ENCODE data around the gene ALX4. TPM values are rescaled to one million over a fixed set of nuclear protein-coding genes. Genes with fewer than 3 reads are reported as not detected.

Gene ALX4
- total RNA-seq, 2 donors from 2014 or later = not detected

DNA sequence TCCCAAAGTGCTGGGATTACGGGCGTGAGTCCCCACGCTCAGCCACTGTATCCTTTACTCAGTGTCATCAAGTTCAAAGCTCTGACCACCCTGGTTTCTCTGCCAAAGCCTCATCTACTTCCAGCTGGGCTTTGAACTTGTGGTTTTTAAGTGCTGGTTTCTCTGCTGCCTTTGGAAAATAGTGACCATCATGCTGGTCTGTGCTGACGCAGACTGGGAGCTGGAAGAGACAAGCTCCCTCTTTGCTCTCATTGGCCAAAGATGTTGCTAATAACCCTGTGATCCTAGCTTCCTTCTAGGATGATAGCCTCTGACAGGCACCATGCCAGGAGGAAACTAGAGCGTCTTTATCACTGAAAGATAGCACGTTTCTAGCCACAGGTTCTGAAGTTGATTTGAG is 62.4 kb downstream of the ALX4 start:
- Mint-ChIP-seq H3K4me3 (no peak overlapping the region), H3K4me1 (no peaks in the 10 kb centered on the region), H3K27me3 (no peaks in the 10 kb centered on the region), H3K36me3 (ENCODE audit: low read depth) (peaks cover 54% of the 10 kb centered on the region), H3K27ac (no peak overlapping the region), H3K9me3 (peaks cover 18% of the 10 kb centered on the region)
- no peak for ATAC-seq (replicated peaks)

DNA sequence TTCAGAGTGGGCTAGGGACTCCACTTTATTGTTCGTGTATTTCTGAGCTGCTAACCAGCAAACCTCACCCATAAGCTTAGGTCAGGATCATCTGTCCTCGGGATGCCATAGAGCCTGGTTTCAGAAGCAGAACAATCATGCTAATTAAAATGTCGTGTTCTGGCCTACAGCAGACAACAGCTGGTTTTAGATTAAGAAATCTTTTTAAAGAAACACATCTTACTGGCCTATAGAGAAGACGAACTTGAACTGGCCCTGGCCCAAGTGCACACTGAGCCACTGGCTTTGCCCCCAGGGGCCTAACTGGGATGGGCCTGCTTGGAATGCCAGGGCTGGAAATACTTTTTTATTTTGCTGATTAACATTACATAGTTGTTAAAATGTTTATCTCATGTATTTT is 63.2 kb downstream of the ALX4 start:
- H3K27me3 Mint-ChIP-seq = no peaks in the 10 kb centered on the region
- H3K9me3 Mint-ChIP-seq = peaks cover 10% of the 10 kb centered on the region
- no peak overlapping the region for H3K4me3 Mint-ChIP-seq
- ATAC-seq (replicated peaks) = no peak
- H3K4me1 Mint-ChIP-seq = no peaks in the 10 kb centered on the region
- H3K27ac Mint-ChIP-seq = no peak overlapping the region
- H3K36me3 Mint-ChIP-seq (ENCODE audit: low read depth) = peaks cover 55% of the 10 kb centered on the region

DNA sequence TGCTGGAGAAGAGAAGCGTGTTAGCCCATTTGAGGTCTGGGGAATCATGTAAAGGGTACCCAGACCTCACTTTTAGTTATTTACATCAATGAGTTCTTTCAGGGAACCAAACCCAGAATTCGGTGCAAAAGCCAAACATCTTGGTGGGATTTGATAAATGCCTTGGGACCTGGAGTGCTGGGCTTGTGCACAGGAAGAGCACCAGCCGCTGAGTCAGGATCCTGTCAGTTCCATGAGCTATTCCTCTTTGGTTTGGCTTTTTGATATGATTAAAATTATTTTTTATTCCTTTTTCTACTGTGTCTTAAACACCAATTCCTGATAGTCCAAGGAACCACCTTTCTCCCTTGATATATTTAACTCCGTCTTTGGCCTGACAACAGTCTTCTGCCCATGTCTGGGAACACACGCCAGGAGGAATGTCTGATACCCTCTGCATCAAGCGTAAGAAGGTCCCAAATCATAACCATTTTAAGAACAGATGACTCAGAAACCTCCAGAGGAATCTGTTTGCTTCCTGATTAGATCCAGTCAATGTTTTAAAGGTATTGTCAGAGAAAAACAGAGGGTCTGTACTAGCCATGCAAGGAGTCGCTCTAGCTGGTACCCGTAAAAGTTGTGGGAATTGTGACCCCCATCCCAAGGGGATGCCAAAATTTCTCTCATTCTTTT is 65.2 kb downstream of the ALX4 start:
- Mint-ChIP-seq H3K9me3 (no peaks in the 10 kb centered on the region), H3K4me1 (no peaks in the 10 kb centered on the region), H3K36me3 (ENCODE audit: low read depth) (peaks cover 66% of the 10 kb centered on the region)

DNA sequence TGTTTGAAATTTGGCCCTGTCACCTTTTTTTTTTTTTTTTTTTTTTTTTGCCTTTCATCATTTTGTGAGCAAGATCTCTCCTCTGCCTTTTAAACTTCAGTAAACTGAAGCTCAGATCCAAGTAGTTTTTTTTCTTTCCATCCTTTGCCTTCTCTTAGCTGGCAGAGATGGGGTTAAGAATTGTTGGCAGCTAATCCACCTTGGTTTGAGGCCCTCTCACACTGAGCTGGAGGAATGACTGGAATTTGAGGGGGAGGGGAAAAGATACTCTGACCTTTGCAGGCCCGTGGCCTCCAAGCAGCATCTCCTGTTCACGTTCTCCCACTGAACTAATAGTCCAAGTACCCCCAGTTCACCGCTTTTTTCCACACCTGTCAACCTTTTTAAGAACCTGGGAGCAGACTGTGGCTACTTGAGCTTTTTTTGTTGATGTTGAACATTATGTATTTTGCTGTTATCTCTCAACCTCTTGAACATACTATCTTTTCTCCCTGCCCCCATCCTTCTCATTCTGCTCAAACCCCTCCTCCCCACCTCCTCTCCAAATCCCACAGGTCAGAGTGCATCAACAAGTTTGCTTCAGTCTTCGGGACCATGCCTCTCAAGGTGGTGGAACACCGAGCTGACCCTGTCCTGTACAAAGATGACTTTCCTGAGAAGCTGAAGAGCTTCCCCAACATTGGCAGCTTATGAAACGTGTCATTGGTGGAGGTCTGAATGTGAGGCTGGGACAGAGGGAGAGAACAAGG is 66.2 kb downstream of the ALX4 start:
- H3K36me3 Mint-ChIP-seq (ENCODE audit: low read depth) = peaks cover 62% of the 10 kb centered on the region
- ATAC-seq (replicated peaks) = no peak
- no peak overlapping the region for H3K4me3 Mint-ChIP-seq
- no peaks in the 10 kb centered on the region for H3K27me3 Mint-ChIP-seq
- no peak overlapping the region for H3K27ac Mint-ChIP-seq
- peaks cover 3% of the 10 kb centered on the region for H3K9me3 Mint-ChIP-seq
- no peaks in the 10 kb centered on the region for H3K4me1 Mint-ChIP-seq

More for the DNA sequence above, 65.2 kb downstream of the ALX4 start:
- no peak for ATAC-seq (replicated peaks)
- Mint-ChIP-seq H3K4me3 (no peak overlapping the region), H3K27me3 (no peaks in the 10 kb centered on the region), H3K27ac (no peak overlapping the region)

DNA sequence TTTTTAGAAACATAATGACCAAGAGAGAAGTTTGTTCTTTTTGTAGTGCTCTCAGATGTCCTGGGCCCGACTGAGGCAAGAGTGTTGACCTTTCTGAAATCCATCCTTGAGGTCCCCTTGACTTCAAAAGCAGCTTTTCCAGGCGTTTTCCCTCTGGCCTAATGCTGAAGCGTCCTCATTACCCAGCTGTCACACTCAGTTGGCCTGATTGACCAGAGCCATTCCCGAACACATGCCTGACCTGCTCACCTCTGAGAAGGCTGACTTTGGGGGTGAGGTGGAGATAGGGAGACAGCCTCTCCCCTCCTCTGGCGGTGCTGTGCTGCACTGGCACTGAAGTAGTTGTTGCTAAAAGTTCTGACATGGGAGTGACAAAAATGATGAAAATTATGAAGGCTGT is 66.9 kb downstream of the ALX4 start:
- no peak overlapping the region for H3K27ac Mint-ChIP-seq

DNA sequence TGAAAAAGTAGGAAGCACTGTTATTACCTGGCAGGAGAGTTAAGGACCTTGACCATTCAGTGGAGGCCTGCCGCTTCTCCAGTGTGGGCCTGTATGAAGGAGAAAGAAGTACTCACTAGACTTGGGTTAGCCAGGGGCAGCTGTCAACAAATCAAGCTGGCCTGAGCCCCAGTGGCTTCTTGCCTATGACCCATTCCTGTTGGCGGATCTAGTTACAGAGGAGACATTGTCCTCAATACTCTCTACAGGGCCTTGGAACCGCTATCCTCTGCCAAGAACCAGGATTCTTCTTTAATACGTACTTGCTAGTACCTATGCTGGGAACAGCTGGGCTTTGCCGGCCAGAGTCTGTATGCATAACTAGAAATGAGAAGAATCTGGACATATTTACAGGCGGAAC is 68.1 kb downstream of the ALX4 start:
- no peak overlapping the region for H3K27ac Mint-ChIP-seq
- H3K4me1 Mint-ChIP-seq = no peaks in the 10 kb centered on the region
- no peak overlapping the region for H3K4me3 Mint-ChIP-seq
- H3K36me3 Mint-ChIP-seq (ENCODE audit: low read depth) = peaks cover 73% of the 10 kb centered on the region
- no peak for ATAC-seq (replicated peaks)
- H3K9me3 Mint-ChIP-seq = peaks cover 3% of the 10 kb centered on the region
- no peaks in the 10 kb centered on the region for H3K27me3 Mint-ChIP-seq

More for the DNA sequence above, 66.9 kb downstream of the ALX4 start:
- ATAC-seq (replicated peaks) = no peak
- H3K36me3 Mint-ChIP-seq (ENCODE audit: low read depth) = peaks cover 69% of the 10 kb centered on the region
- H3K9me3 Mint-ChIP-seq = peaks cover 3% of the 10 kb centered on the region
- no peak overlapping the region for H3K4me3 Mint-ChIP-seq
- no peaks in the 10 kb centered on the region for H3K4me1 Mint-ChIP-seq
- H3K27me3 Mint-ChIP-seq = no peaks in the 10 kb centered on the region

DNA sequence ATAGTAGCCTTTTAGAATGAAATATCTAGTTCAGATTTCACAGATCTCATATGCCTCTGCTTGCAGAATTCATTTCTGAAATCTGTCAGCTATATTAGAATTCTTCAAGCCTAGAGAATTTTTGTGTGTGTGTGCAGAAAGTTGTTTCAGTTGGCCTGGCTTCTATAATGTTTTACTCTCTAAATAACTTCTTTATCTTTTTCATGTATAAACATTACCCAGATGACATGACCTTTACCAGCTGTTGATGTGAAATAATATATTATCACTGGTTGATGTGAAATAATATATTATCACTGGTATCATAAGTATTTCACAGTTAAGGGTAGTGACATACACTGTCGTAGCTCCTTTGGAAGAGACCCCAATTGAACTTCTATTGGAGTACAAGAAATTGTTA is 72.8 kb downstream of the ALX4 start:
- Mint-ChIP-seq H3K4me3 (no peak overlapping the region), H3K27ac (no peak overlapping the region), H3K9me3 (peaks cover 3% of the 10 kb centered on the region), H3K4me1 (no peaks in the 10 kb centered on the region), H3K27me3 (no peaks in the 10 kb centered on the region), H3K36me3 (ENCODE audit: low read depth) (peaks cover 60% of the 10 kb centered on the region)
- no peak for ATAC-seq (replicated peaks)

DNA sequence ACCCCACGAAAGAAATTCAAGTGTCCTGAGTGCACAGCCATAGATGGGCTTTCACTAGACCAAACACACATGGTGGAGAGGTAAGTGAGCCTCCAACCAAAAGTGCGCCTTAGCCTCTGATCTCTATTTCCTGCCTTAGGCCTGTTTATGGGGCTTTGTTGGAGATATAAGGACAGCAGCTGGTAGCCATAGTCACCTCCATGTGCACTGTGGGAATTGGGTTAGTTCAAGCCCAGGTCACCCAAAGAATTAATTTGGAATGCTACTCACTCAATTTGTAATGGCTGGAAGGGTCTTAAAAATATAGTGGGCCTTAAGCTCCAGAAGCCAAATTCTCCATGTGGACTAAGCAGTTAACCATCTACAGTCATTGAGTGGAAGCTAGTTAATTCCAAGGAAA is 73.6 kb downstream of the ALX4 start:
- Mint-ChIP-seq H3K27ac (no peak overlapping the region), H3K4me3 (no peak overlapping the region), H3K9me3 (peaks cover 3% of the 10 kb centered on the region), H3K27me3 (no peaks in the 10 kb centered on the region), H3K36me3 (ENCODE audit: low read depth) (peaks cover 58% of the 10 kb centered on the region), H3K4me1 (no peaks in the 10 kb centered on the region)
- no peak for ATAC-seq (replicated peaks)

DNA sequence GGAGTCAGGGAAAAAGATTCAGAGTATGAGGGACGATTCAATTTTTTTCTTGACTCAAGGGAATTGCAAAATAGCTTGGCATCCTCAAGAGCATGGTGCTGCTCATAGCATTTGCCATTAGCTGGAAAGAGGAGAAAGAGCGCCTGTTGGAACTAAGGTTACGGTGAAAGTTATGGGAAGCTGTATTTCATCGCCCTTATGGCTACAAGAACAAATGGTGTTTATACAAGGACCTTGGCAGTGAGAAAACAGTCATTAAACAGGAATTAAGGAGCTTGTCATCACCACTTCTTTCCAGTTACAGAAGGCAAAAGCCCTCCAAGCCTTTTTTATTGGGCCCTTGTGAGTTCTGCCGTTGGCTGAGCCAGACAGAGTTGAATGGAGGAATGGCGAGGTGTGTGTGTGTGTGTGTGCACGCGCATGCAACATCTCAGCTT is 74.2 kb downstream of the ALX4 start:
- H3K9me3 Mint-ChIP-seq = peaks cover 3% of the 10 kb centered on the region
- H3K4me3 Mint-ChIP-seq = no peak overlapping the region
- no peak for ATAC-seq (replicated peaks)
- no peaks in the 10 kb centered on the region for H3K4me1 Mint-ChIP-seq
- H3K36me3 Mint-ChIP-seq (ENCODE audit: low read depth) = peaks cover 58% of the 10 kb centered on the region
- no peaks in the 10 kb centered on the region for H3K27me3 Mint-ChIP-seq
- no peak overlapping the region for H3K27ac Mint-ChIP-seq

DNA sequence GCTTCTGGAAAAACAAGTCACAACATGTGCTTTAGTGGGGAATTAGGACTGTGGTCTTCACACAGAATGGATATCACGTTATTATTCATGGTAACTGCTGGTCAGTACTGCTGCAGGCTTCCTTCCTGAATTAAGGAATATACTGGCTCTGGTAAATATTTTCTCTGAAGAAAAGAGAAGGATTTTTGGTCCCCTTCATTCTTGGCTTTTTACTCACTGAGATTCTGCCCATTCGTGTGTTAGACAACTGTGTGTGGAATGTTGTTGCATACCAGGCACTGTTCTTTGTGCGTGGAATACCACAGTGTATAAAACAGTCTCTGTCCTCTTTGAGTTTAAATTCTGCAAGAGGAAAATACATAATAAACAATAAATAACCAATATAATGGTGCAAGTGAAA is 80.3 kb downstream of the ALX4 start:
- Mint-ChIP-seq H3K27ac (no peak overlapping the region), H3K9me3 (no peaks in the 10 kb centered on the region), H3K4me1 (no peaks in the 10 kb centered on the region), H3K4me3 (no peak overlapping the region), H3K36me3 (ENCODE audit: low read depth) (peaks cover 12% of the 10 kb centered on the region), H3K27me3 (no peaks in the 10 kb centered on the region)
- ATAC-seq (replicated peaks) = no peak

DNA sequence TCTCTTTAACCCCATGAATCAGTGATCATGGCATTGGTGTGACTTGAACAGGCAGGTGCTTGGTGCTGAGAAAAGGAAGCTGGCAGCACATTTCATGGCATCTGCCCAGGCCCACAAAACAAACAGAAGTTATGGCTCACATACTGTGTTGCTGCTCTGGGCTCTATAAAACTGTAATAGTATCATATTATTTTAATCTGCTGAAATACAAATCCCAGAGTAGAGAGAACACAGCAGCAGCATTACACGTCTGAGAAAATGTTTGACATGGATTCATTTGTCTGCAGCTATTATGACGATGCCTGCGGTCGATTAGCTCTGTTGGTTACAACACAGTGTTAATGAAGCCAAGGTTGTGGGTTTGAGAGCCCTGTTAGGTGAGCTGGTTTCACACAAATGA is 80.8 kb downstream of the ALX4 start:
- H3K4me1 Mint-ChIP-seq = no peaks in the 10 kb centered on the region
- no peaks in the 10 kb centered on the region for H3K9me3 Mint-ChIP-seq
- H3K27ac Mint-ChIP-seq = no peak overlapping the region
- no peaks in the 10 kb centered on the region for H3K27me3 Mint-ChIP-seq
- H3K4me3 Mint-ChIP-seq = no peak overlapping the region
- H3K36me3 Mint-ChIP-seq (ENCODE audit: low read depth) = peaks cover 12% of the 10 kb centered on the region
- ATAC-seq (replicated peaks) = no peak

DNA sequence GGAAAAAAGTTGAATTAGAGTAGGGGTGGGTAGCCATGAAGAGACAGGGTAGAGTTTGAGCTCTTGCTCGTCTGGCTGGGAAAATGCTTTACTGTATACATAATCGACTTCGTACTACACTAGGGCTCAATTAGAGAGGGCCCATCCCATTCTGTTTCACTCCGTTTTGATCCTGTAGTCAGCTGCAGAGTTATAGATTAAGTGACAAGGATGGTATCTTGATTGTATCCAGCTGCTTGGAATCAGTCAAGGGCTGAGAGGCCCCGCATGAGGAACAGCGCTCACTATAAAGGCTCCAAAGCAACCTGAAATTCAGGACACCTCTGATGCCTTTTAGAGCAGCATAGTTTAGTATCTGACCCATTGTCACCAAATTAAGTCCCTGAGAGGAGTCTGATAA is 81.6 kb downstream of the ALX4 start:
- Mint-ChIP-seq H3K9me3 (no peaks in the 10 kb centered on the region), H3K36me3 (ENCODE audit: low read depth) (peaks cover 10% of the 10 kb centered on the region), H3K27ac (no peak overlapping the region), H3K27me3 (no peaks in the 10 kb centered on the region), H3K4me1 (no peaks in the 10 kb centered on the region), H3K4me3 (no peak overlapping the region)
- ATAC-seq (replicated peaks) = no peak

DNA sequence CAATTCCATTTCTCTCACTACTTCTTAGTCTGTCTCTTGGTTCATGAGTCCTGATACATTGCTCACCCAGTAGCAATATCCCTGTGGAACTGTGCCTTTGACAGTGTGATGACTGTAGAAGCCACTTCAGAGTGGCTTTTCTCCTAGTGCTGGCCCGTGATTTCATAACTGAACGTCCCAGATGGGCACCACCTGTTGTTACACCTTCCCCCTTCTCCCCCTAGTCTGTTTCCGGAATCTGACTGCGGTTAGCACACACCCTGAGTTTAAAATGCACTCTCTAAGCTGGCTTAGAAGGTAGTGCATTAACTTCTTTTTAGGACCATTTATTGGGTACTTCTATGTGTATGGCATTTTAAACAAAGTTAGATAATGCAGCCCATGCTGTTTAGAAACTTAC is 83.0 kb downstream of the ALX4 start:
- H3K27ac Mint-ChIP-seq = no peak overlapping the region
- no peak for ATAC-seq (replicated peaks)
- H3K4me3 Mint-ChIP-seq = no peak overlapping the region
- no peaks in the 10 kb centered on the region for H3K4me1 Mint-ChIP-seq
- no peaks in the 10 kb centered on the region for H3K27me3 Mint-ChIP-seq
- H3K9me3 Mint-ChIP-seq = no peaks in the 10 kb centered on the region
- peaks cover 10% of the 10 kb centered on the region for H3K36me3 Mint-ChIP-seq (ENCODE audit: low read depth)

DNA sequence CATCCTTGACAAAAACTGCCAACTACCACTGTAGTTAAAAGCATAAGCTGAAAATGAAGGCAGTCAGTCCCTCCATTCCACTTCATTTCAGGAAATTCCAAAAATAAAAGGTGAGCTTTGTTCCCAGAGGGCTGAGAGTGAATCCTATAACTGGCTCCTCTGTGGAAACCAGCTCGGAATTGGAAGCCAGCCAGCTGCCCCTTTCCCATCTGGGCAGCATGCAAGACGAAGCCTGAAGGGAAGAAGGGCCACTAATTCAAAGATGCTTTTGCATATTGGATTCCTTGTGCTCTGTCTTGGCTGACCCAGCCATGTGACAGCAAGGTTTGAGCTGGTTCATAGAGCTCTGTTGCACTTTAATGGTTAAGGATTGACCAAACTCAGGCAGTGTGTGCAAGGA is 83.4 kb downstream of the ALX4 start:
- Mint-ChIP-seq H3K27ac (no peak overlapping the region), H3K4me1 (no peaks in the 10 kb centered on the region), H3K27me3 (no peaks in the 10 kb centered on the region), H3K36me3 (ENCODE audit: low read depth) (peaks cover 9% of the 10 kb centered on the region), H3K4me3 (no peak overlapping the region), H3K9me3 (no peaks in the 10 kb centered on the region)
- no peak for ATAC-seq (replicated peaks)

DNA sequence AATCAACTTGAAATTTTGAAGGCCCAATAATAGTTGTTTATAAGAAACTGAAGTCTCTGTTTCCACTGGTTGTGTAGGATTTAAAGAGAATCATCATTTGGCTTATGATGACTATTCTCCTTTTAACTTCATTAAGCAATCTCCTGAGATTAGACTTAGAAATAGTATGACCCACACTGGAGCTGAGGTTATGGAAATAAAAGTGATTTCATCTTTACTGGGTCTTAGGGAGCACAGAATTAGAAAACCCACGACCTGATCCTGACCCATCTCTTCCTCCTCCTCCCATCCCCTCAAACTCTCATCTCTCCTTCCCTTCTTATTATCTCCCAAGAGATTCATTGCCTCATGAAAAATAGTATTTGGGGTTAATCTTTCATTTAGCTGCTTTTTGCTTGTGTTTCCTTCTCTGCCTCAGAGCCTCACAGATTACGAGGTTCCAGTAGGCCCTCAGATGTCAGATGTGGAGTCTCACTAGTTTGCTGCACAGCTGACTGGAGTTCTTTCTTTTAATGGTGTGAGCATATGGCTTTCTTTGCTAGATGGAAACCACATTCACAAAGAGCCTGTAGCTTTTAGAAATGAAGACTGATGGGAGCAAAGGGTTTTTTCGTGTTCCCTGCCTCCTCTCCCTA is 85.0 kb downstream of the ALX4 start:
- H3K4me3 Mint-ChIP-seq = no peak overlapping the region
- no peak for ATAC-seq (replicated peaks)
- no peaks in the 10 kb centered on the region for H3K9me3 Mint-ChIP-seq
- H3K36me3 Mint-ChIP-seq (ENCODE audit: low read depth) = peaks cover 16% of the 10 kb centered on the region
- no peak overlapping the region for H3K27ac Mint-ChIP-seq
- no peaks in the 10 kb centered on the region for H3K27me3 Mint-ChIP-seq
- H3K4me1 Mint-ChIP-seq = no peaks in the 10 kb centered on the region

Data from activated T-helper 17 cell treated with anti-CD3 and anti-CD28 coated beads, Interleukin-2, amount 50 U/mL, for 72 hours (primary cell).